ENCODE results near the gene ADAP1. TPM values are rescaled to one million over a fixed set of nuclear protein-coding genes. Genes with fewer than 3 reads are reported as not detected.

ADAP1 gene
- total RNA-seq, 2 experiments from 2014 or later: 6.8 to 7.2 TPM

DNA sequence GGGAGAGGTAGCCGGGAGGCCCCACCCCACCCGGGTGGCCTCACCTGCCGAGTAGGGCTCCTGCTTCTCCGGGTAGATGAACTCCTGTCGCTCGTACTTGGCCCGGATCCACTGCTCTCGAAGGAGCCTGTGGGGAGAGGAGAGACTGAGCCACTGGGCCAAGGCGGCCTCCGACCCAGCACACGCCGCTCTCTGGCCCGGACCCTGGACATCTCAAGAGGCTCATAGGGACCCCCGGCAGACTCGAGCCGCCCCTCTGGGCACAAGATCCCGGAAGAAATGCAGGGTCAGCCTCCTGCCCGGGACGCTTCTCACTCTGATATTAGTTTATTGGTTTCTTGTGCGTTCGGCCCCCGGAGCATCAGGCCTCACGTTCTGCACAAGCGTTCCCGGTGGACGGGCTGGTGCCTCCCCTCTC, 34.5 kb downstream of the ADAP1 start:
- Histone ChIP-seq H3K36me3 (ENCODE audit: insufficient read depth, low read length) (no peaks in the 10 kb centered on the region), H3K27me3 (ENCODE audit: control insufficient read depth in 1 of 2, insufficient read depth in 2 of 2, low read length in 2 of 2) (no peaks in the 10 kb centered on the region), H3K27ac (ENCODE audit: low read depth in 1 of 2, low read length in 2 of 2) (no peak overlapping the region), H3K4me3 (ENCODE audit: low read length) (no peak overlapping the region), H3K4me1 (ENCODE audit: insufficient read depth, low read length) (peaks cover 44% of the 10 kb centered on the region), H3K9me3 (ENCODE audit: control insufficient read depth in 1 of 2, insufficient read depth in 1 of 2, low read length in 2 of 2) (no peaks in the 10 kb centered on the region)
- DNase-seq (peak in 1 of 14 experiments; percentile 1), ATAC-seq (ENCODE audit: poor library complexity) (no peak)
- Mint-ChIP-seq H3K4me1 (ENCODE audit: low read depth) (peaks cover 30% of the 10 kb centered on the region), H3K36me3 (ENCODE audit: low read depth) (no peaks in the 10 kb centered on the region), H3K27me3 (no peaks in the 10 kb centered on the region), H3K27ac (no peak overlapping the region), H3K4me3 (no peak overlapping the region), H3K9me3 (no peaks in the 10 kb centered on the region)
- CTCF ChIA-PET: no interaction called here
- intact Hi-C loops (cut with DNase I, micrococcal nuclease): no loop called here
- no peak for TF ChIP-seq CTCF (IDR thresholded peaks at IDR 0.05)
- POLR2A ChIA-PET: no interaction called here

- no peaks in the 10 kb centered on the region for H3K27me3 ChIP-seq (ENCODE audit: control insufficient read depth in 1 of 2, insufficient read depth in 2 of 2, low read length in 2 of 2)
- no peaks in the 10 kb centered on the region for H3K27me3 Mint-ChIP-seq
- no peaks in the 10 kb centered on the region for H3K9me3 ChIP-seq (ENCODE audit: control insufficient read depth in 1 of 2, insufficient read depth in 1 of 2, low read length in 2 of 2)
- no peak overlapping the region for H3K27ac ChIP-seq (ENCODE audit: low read depth in 1 of 2, low read length in 2 of 2)
- ChIA-PET CTCF (no interaction called here), POLR2A (no interaction called here)
- DNase-seq (peak in 2 of 14 experiments; percentile 0 to 24), ATAC-seq (ENCODE audit: poor library complexity) (no peak)
- H3K4me3 ChIP-seq (ENCODE audit: low read length): no peak overlapping the region
- no peak overlapping the region for H3K27ac Mint-ChIP-seq
- intact Hi-C loops (cut with DNase I, micrococcal nuclease): no loop called here
- H3K36me3 Mint-ChIP-seq (ENCODE audit: low read depth): no peaks in the 10 kb centered on the region
- H3K4me1 Mint-ChIP-seq (ENCODE audit: low read depth): peaks cover 24% of the 10 kb centered on the region
- H3K9me3 Mint-ChIP-seq: no peaks in the 10 kb centered on the region
- H3K36me3 ChIP-seq (ENCODE audit: insufficient read depth, low read length): no peaks in the 10 kb centered on the region
- TF ChIP-seq CTCF (IDR thresholded peaks at IDR 0.05): no peak
- no peak overlapping the region for H3K4me3 Mint-ChIP-seq
- H3K4me1 ChIP-seq (ENCODE audit: insufficient read depth, low read length): peaks cover 37% of the 10 kb centered on the region
Measured at GRCh38 chr7:919114-919442, 35.4 kb downstream of the ADAP1 start.

- H3K4me1 Mint-ChIP-seq (ENCODE audit: low read depth): peaks cover 23% of the 10 kb centered on the region
- intact Hi-C loops (cut with DNase I, micrococcal nuclease): no loop called here
- Histone ChIP-seq H3K36me3 (ENCODE audit: insufficient read depth, low read length) (no peaks in the 10 kb centered on the region), H3K9me3 (ENCODE audit: control insufficient read depth in 1 of 2, insufficient read depth in 1 of 2, low read length in 2 of 2) (no peaks in the 10 kb centered on the region), H3K4me1 (ENCODE audit: insufficient read depth, low read length) (peaks cover 32% of the 10 kb centered on the region), H3K4me3 (ENCODE audit: low read length) (no peak overlapping the region), H3K27ac (ENCODE audit: low read depth in 1 of 2, low read length in 2 of 2) (no peak overlapping the region), H3K27me3 (ENCODE audit: control insufficient read depth in 1 of 2, insufficient read depth in 2 of 2, low read length in 2 of 2) (no peaks in the 10 kb centered on the region)
- no peak for ATAC-seq (ENCODE audit: poor library complexity)
- H3K27ac Mint-ChIP-seq: no peak overlapping the region
- no peaks in the 10 kb centered on the region for H3K27me3 Mint-ChIP-seq
- no peaks in the 10 kb centered on the region for H3K9me3 Mint-ChIP-seq
- H3K4me3 Mint-ChIP-seq: no peak overlapping the region
- no peak for TF ChIP-seq CTCF (IDR thresholded peaks at IDR 0.05)
- peak in 1 of 14 experiments; percentile 0 for DNase-seq
- POLR2A ChIA-PET: no interaction called here
- CTCF ChIA-PET: interaction anchor here (0.7 kb wide), 1 partner anchor 9 kb away, joined by 3 read pairs; no protein-coding TSS in a partner anchor
- H3K36me3 Mint-ChIP-seq (ENCODE audit: low read depth): no peaks in the 10 kb centered on the region
Measured at GRCh38 chr7:918441-919113, 35.9 kb downstream of the ADAP1 start.
